Bone marrow (tissue), 2 donors: ENCODE results near the gene ACVR1.
"Not testable (repeated sequence)": the region's sequence is repeated elsewhere in the genome, so short reads cannot be mapped to it uniquely, and the experiment has no call there.

Experiments used
- DNase-seq, 2 donors: peaks; one replicate each; lab custom pipeline; 2025; lab: John Stamatoyannopoulos, UW

ACVR1 gene

DNA sequence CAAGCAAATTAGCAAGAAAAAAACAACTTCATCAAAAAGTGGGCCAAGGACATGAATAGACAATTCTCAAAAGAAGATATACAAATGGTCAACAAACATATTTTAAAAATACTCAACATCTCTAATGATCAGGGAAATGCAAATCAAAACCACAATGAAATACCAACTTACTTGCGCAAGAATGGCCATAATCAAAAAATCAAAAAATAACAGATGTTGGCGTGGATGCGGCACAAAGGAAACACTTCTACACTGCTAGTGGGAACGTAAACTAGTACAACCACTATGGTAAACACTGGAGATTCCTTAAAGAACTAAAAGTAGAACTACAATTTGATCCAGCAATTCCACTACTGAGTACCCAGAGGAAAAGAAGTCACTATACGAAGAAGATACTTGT, 119.7 kb downstream of the ACVR1 start:
- not testable (repeated sequence) for DNase-seq

GRCh38 chr2:157751462-157752058, 124.6 kb downstream of the ACVR1 start:
- no peak for DNase-seq

DNA sequence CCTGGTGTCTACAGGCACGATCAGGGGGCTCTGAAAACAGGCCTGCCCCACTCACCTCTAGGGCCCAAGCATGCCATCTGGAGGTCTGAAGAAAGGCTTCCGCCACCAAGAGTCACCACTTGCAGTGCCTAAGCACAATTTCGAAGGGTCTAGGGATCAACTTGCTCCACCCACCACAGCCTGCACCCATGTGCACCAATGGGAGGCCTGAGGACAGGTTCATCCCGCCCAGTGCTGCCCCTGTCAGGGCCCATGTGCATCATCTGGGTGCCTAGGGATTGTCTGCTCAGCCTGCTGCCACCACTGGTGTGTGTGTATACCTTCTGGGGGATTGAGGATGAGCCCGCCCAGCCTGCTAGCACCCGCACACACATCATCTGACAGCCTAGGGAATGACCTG, 126.4 kb downstream of the ACVR1 start:
- DNase-seq = no peak

- DNase-seq = no peak
Measured at GRCh38 chr2:157748371-157749142, 127.6 kb downstream of the ACVR1 start.

DNA sequence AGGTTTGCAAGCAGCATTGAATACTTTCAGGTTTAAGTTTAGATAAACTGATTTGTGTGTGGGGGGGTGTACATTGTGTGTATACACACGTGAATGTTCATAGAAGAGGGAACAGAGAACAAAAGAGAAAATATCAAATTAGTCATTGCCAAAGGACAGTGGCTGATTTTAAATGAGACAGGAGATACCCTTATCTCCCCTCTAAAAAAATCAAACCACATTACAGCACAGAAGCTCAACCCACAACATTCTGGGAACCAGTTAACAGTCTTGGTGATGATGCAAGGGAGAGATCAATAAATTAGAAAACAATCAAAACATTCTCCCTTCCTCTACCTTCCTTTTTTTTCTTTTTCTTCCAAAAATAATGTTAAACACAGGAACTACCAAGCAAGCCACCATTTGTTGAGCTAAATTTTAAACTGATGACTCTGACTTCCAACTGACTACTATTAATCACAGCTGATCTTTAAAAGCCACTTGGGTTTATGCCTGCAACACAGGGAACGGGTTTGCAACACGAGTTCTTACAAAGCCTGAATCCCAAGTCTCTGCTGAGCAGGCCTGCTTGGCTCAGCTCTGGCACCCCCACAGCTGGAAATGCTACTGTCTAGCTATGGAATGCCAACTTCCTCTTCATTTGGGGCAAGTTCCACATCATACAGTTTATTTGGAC, 128.3 kb downstream of the ACVR1 start:
- no peak for DNase-seq

- DNase-seq = no peak
Measured at GRCh38 chr2:157747280-157747679, 128.8 kb downstream of the ACVR1 start.

DNA sequence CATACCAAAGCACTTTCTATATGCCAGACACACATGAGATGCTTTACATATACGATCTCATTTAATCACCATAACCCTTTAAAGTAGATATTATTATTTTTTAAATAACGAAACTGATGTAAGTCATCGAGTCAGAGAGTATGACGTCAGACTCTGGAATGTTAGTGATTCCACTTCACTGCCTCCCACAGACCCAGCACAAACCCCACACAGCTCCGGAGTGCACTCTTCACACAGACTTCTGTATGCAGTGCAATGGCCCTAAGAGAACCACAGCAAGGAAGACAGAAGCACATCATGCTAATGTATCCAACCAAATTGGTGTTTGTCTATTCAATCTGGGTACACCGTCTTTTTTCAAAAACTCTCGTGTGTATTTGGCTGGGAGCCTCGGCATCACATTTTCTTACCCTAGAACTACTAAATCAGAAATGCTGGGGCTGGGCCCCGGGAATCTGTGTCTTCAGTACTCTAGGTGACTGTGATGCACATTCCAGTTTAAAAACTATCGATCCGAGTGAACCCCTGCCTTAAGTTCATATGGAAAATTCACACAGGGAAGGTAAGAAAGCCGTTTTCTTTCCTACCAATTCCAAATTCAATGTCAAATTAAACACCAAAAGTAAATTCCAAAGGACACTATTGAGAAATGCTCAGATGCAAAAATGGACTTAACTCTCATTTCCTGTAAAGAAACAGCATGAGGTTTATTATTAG, 129.7 kb downstream of the ACVR1 start:
- DNase-seq = no peak

DNA sequence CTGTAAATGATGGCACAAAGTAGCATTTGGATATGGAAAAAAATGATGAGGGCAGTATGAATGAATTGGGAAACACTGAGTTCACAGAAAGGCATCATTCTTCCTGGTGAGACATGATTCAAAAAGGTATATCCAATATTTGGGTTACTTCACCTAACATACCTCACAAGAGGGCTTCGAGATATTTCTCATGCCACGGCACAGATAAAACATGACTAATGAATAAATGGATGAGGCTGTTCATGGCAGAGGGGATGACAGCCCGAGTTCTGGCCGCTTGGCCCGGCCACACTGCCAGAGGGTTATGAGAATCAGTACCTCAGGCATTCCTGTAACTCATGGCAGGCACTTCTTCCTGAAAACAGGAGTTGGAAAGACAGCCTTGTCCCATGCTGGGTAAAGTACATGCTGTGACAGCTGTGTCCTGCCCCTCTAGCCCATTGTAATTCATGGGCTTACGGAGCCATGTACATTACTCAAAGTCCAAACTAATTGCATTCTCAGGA, 131.5 kb downstream of the ACVR1 start:
- no peak for DNase-seq

DNA sequence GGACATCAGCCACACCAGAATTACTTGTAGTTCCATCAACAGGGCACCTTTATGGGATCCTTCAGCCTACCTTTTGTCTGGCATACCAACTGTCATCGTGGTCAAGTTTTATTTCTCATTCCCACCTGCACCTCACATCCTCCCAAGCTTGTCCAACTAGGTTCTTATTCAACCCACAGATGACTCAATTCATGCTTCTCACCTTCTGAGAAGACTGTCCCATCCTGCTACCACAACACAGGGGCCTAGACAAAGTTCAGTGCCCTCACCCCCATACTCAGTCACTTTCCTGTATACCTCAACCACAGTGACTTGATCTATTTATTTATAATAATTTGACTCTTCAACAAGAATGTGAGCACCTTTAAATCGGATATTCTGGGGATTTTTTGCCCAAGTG, 133.1 kb downstream of the ACVR1 start:
- no peak for DNase-seq

DNA sequence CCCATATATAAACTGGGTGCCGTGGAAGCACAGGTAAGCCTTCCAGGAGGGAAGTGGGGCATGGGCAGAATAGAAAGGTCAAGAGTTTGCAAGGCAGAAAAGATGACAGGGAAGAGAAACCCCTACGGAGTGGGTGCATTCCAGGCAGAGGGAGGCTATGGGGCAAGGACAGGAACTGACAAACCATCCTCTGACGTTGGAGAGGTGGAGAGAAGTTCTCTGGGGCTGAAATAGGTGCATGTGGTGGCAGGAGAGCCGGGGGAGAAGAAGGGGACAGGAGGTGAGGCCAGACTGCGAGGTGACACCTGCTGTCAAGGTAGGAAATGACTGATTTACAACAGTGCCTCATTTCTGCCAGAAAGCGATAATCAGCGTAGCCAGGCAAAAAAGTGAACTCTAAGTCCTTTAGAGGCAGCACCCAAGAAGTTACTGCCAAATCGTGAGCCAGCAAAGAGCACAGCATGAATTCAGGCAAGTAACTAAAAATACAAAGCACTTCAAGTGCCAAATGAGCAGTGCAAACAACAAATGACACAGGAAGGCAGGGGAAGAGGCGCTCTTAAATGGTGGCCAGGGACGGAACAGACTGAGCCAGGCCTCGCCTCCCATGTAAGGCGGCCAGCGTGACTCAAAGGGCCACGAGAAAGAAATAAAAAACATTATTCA, 134.2 kb downstream of the ACVR1 start:
- no peak for DNase-seq

DNA sequence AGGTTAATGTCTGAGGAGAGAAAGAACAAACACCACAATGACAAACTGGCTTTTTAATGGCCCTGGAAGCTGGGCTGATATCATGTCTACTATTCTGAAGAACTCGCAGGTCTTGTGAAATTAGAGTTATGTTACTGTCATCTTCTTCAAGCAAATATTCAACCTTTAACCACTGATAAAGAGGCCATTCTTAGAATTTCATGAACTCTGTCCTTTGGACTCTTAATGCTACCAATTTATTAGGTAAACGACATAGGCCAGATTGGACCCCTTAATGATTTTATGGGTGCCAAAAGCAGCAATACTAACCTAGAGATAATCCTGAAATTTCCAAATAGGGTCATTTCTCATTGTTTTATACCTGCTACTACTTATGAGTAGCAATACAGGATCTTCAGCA, 138.5 kb downstream of the ACVR1 start:
- DNase-seq = no peak

GRCh38 chr2:157735532-157735931, 140.6 kb downstream of the ACVR1 start:
- no peak for DNase-seq

DNA sequence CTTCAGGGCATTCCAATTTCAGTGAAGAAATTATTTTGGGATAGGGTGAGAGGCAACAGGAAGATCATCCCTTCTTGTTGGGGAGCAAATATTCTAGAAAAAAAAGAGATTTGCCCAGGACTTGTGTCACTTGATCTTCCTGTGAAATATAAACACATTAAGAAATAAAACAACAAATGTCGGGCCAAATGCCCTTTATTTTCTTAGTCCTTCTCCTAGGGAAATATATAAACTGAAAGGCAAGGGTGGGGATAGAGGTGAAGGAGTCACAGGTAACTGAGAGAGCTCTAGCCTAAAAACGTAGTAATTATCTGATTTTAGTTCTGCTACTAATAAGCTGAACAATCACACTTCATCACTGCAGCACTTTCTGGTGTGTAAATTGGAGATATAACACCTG, 142.9 kb downstream of the ACVR1 start:
- DNase-seq = no peak

DNA sequence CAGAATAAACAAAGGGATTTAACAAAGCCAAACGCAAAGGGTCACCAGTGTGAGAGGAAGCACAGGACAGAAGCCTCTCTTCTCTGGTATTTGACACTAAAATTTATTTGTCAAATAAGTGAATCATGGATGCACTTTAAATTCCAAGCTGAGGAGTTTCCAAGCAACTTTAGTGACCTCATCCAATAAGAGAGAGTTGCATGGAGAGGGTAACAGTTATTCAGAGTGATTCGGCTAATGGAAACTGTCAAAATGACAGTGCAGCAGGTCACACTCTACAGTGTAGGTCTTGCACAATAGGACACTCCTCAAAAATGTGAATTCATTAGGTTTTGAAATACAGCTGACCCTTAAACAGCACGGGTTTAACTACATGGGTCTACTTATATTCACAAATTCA, 143.5 kb downstream of the ACVR1 start:
- DNase-seq = no peak

- DNase-seq = no peak
Measured at GRCh38 chr2:157727693-157728092, 148.4 kb downstream of the ACVR1 start.

DNA sequence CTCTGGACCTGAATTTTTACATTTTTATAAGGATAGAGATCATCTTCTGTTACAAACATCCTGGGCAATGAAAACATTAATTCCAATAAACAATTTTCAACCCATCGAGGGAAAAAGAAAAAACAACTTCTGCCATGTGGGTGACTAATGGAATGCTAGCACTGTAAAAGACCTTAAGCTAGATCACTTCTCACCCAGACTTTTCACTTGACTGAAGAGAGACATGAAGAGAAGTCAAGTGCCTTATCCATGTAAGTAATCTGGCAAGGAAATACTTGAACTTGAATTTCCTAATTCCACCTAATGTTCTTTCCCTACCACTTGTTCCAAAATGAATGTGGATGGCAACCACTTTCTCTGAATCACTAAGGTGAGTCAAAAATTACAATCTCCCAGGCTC, 149.2 kb downstream of the ACVR1 start:
- no peak for DNase-seq

DNA sequence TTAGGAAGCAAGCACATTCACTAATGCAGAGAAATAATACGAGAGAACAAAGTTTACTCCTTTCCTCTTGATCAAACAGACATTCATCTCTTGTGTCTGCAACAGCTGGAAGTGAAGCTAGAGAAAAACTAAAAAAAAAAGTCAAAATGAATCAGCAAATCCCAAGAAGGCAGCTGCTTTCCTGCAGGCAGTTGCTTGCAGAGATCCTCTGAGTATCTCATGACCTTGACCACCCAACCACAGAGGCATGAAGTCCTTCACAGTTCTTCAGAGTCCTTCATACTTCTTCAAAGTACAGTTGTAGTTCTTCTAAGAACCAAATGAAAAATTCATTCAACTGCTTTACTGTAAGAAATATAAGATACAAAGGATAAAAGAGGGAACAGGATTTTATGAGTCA, 150.3 kb downstream of the ACVR1 start:
- no peak for DNase-seq

DNA sequence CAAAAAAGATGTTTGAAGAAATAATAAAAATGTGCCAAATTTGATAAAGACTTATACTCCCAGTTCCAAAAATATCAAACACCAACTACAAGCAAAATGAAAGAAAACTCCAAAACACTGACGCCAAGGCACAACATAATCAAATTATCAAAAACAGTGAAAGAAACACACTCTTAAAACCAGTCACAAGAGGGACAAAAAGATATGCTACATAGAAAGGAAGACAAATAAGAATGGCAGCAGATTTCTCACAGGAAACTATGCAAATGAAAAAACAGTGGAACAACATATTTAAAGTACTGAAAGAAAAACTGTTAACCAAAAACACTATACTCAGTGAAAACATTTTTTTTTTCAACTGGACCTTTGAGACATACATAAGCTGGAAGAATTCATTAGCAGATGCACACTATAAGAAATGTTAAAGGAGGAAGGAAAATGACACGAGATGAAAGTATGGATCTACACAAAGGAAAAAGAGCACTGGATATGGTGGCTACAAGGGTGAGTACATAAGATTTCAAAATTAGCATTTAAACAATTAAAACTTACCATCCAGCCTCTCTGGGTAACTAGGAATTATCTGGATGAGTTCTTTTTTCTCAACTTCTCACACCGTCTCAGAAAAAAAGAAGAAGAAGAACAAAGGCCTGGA, 153.4 kb downstream of the ACVR1 start:
- DNase-seq = peak in 1 of 2 donors; percentile 4

DNA sequence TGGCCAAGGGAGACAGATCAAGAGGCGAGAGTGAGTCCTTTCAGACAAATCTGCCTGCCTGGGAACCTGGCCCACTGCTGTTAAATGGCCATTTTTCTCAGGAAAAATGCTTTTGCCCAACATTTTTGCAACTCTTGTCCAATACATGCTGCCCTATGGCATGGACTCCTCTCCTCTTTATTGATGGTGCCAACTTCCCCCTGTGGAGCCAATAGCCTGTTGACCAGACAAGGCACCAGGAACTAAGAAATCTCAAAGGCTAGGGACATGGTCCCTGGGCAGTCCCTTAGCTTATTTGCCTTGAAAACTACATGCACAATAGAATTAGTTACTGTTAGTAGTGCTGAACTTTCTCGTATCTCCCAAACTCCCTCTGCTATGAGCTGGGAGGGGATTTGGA, 155.6 kb downstream of the ACVR1 start:
- DNase-seq = no peak

DNA sequence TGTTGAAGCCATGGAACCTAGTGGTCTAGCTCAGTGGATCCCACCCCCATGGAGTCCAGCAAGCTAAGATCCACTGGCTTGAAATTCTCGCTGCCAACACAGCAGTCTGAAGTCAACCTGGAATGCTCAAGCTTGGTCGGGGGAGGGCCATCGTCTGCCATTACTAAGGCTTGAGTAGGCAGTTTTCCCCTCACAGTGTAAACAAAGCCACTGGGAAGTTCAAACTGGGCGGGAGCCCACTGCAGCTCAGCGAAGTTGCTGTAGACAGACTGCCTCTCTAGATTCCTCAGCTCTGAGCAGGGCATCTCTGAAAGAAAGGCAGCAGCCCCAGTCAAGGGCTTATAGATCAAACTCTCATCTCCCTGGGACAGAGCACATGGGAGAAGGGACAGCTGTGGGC, 171.5 kb downstream of the ACVR1 start:
- DNase-seq = not testable (repeated sequence)

DNA sequence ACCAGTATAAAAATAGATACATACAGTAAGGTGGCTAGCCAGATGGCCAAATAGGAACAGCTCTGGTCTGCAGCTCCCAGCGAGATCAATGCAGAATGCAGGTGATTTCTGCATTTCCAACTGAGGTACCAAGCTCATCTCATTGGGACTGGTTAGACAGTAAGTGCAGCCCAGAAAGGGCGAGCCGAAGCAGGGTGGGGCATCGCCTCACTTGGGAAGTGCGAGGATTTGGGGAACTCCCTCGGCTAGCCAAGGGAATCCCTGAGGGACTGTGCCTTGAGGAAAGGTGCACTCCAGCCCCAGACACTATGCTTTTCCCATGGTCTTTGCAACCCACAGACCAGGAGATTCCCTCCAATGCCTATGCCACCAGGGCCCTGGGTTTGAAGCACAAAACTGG, 172.0 kb downstream of the ACVR1 start:
- not testable (repeated sequence) for DNase-seq
